ENCODE results near the gene CBLN4. TPM values are rescaled to one million over a fixed set of nuclear protein-coding genes. Genes with fewer than 3 reads are reported as not detected.

CBLN4 gene
- total RNA-seq, 1 experiment from 2014 or later: not detected

DNA sequence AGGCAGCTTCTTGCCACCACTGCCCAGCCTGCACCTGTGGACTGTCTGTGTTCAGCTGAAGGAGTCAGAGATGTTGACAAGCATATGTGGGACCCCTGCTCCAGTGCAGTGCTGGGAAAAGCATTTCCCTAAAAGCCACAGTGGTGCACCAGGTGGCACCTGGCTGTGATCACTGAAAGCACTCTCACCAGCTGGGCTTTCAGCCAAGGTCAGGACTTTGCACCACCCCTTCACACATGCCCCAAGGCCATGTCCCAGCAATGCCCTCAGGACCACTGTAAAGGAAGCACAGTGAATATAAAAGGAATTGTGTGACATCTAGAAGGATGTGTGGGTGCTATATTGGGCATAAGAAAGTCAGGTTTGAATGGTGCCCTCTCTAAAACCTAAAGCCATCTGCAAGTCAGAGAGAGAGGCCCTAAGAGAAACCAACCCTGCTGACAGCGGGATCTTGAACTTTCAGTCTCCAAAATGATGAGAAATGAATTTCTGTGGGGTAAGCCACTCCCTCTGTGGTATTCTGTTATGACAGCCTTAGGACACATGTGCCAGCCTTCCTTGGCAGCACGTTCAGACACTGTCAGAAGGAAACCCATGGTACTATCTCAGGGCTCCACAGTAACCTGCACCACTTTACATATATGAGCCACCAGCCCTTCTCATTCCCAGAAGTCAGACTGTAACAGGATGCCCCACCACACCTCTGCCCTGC is 30.7 kb downstream of the CBLN4 start:
- Histone ChIP-seq H3K18ac (ENCODE audit: insufficient read length, low read depth, low read length) (no peak overlapping the region), H2BK15ac (ENCODE audit: low read depth, low read length) (no peak overlapping the region), H3K9me3 (ENCODE audit: control insufficient read depth, low read depth, low read length) (peaks cover 95% of the 10 kb centered on the region), H3K9ac (ENCODE audit: extremely low read depth, insufficient read length, low read length) (no peak overlapping the region), H2AK5ac (ENCODE audit: insufficient read length, low read length) (no peak overlapping the region), H3K14ac (ENCODE audit: insufficient read depth, low read length) (no peak overlapping the region), H3K79me1 (ENCODE audit: insufficient read depth, low read depth, low read length, poor library complexity, severe bottlenecking) (no peaks in the 10 kb centered on the region), H3K79me2 (ENCODE audit: insufficient read depth, low read length) (no peaks in the 10 kb centered on the region), H3K4me1 (ENCODE audit: insufficient read depth, low read length) (no peaks in the 10 kb centered on the region), H2BK12ac (ENCODE audit: insufficient read length, low read depth, low read length) (no peak overlapping the region), H2BK120ac (ENCODE audit: low read depth, low read length, poor library complexity, severe bottlenecking) (no peak overlapping the region), H2BK20ac (ENCODE audit: low read depth, low read length, poor library complexity, severe bottlenecking) (no peak overlapping the region), H4K5ac (ENCODE audit: insufficient read length, low read depth, low read length) (no peak overlapping the region), H3K4ac (ENCODE audit: low read depth, low read length) (no peak overlapping the region), H3K56ac (ENCODE audit: insufficient read length, low read depth, low read length) (no peak overlapping the region), H3K23me2 (ENCODE audit: insufficient read length, low read depth, low read length, poor library complexity, severe bottlenecking) (no peaks in the 10 kb centered on the region), H3K27me3 (ENCODE audit: insufficient read depth, low read length) (no peaks in the 10 kb centered on the region), H4K91ac (ENCODE audit: insufficient read length, low read depth, low read length) (no peak overlapping the region), H3T11ph (ENCODE audit: low read length) (no peak overlapping the region), H2BK5ac (ENCODE audit: insufficient read length, low read length) (no peak overlapping the region), H3K4me2 (ENCODE audit: insufficient read depth, insufficient read length, low read length) (no peak overlapping the region), H2AFZ (ENCODE audit: low read length) (no peak overlapping the region), H4K20me1 (ENCODE audit: control insufficient read depth, insufficient read depth, insufficient read length) (no peaks in the 10 kb centered on the region), H4K8ac (replicated peaks; ENCODE audit: insufficient read length, low read depth, low read length) (no peak overlapping the region), H3K23ac (ENCODE audit: insufficient read length, low read depth, low read length) (no peak overlapping the region), H3K27ac (ENCODE audit: insufficient read length, low read depth, low read length) (no peak overlapping the region)
- Mint-ChIP-seq H3K4me3 (no peak overlapping the region), H3K4me1 (no peaks in the 10 kb centered on the region), H3K36me3 (ENCODE audit: insufficient read depth in 1 of 3, low read depth in 3 of 3) (peaks cover 10 to 28% (median 14%) of the 10 kb centered on the region in 3 experiments; a peak in 6 of 7 replicates), H3K27ac (no peak overlapping the region), H3K9me3 (peaks cover 90 to 95% of the 10 kb centered on the region in 2 experiments), H3K27me3 (ENCODE audit: low read depth) (no peaks in the 10 kb centered on the region; the same call in none of the 2 replicates)
- no CpG with 5 or more reads among the region's 2 CpGs for WGBS (ENCODE audit: extremely low coverage, insufficient read length, low lambda C conversion rate)
- no peak for DNase-seq
- TF ChIP-seq, protein P1, sequence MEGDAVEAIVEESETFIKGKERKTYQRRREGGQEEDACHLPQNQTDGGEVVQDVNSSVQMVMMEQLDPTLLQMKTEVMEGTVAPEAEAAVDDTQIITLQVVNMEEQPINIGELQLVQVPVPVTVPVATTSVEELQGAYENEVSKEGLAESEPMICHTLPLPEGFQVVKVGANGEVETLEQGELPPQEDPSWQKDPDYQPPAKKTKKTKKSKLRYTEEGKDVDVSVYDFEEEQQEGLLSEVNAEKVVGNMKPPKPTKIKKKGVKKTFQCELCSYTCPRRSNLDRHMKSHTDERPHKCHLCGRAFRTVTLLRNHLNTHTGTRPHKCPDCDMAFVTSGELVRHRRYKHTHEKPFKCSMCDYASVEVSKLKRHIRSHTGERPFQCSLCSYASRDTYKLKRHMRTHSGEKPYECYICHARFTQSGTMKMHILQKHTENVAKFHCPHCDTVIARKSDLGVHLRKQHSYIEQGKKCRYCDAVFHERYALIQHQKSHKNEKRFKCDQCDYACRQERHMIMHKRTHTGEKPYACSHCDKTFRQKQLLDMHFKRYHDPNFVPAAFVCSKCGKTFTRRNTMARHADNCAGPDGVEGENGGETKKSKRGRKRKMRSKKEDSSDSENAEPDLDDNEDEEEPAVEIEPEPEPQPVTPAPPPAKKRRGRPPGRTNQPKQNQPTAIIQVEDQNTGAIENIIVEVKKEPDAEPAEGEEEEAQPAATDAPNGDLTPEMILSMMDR (conservative IDR thresholded peaks at IDR 0.05): no peak

Measured in H9 (cell line).